C4-2B (cell line): ENCODE results near the gene HSP90AA1.

Experiments used
- CTCF ChIP-seq: fragments of 450-650 bp; conservative IDR thresholded peaks from 2 replicates; pipeline ENCODE4 v1.5.1; 2017; ENCODE audit warnings: mild to moderate bottlenecking
- ZFX ChIP-seq: fragments of 450-650 bp; IDR thresholded peaks from 2 replicates; pipeline ENCODE4 v1.6.1; 2017

- TF ChIP-seq CTCF (no peak), ZFX (no peak)
Measured at GRCh38 chr14:102084931-102085330, 1.9 kb downstream of the HSP90AA1 start.
